GM10847 (cell line): ENCODE measurements around the gene RB1.

ENCODE experiments used
- POLR2A ChIP-seq: IDR thresholded peaks from 2 replicates; pipeline ENCODE4 v1.6.1; 2011; ENCODE audit not compliant: insufficient read length; ENCODE audit errors: extremely low read depth

Gene RB1

GRCh38 chr13:48488995-48489394 is 185.4 kb downstream of the RB1 start:
- TF ChIP-seq POLR2A = no peak

GRCh38 chr13:48489666-48490065 is 186.1 kb downstream of the RB1 start:
- no peak for TF ChIP-seq POLR2A

- no peak for TF ChIP-seq POLR2A
Measured at GRCh38 chr13:48490241-48490640, 186.7 kb downstream of the RB1 start.

GRCh38 chr13:48491423-48492095 is 188.0 kb downstream of the RB1 start:
- TF ChIP-seq POLR2A = peak; percentile 22

GRCh38 chr13:48492096-48492440 is 188.5 kb downstream of the RB1 start:
- TF ChIP-seq POLR2A = no peak

GRCh38 chr13:48492470-48493065 is 189.0 kb downstream of the RB1 start:
- peak; percentile 47 for TF ChIP-seq POLR2A

GRCh38 chr13:48493066-48493765 is 189.7 kb downstream of the RB1 start:
- TF ChIP-seq POLR2A = no peak

- no peak for TF ChIP-seq POLR2A
Measured at GRCh38 chr13:48493851-48494250, 190.3 kb downstream of the RB1 start.

- TF ChIP-seq POLR2A = no peak
Measured at GRCh38 chr13:48494874-48495273, 191.3 kb downstream of the RB1 start.

- TF ChIP-seq POLR2A = no peak
Measured at GRCh38 chr13:48496271-48497161, 193.0 kb downstream of the RB1 start.

GRCh38 chr13:48497669-48498068 is 194.1 kb downstream of the RB1 start:
- TF ChIP-seq POLR2A = no peak

- no peak for TF ChIP-seq POLR2A
Measured at GRCh38 chr13:48500652-48501197, 197.2 kb downstream of the RB1 start.

GRCh38 chr13:48501705-48502104 is 198.2 kb downstream of the RB1 start:
- TF ChIP-seq POLR2A = no peak

GRCh38 chr13:48502601-48503319 is 199.2 kb downstream of the RB1 start:
- TF ChIP-seq POLR2A = no peak

GRCh38 chr13:48504606-48505005 is 201.1 kb downstream of the RB1 start:
- no peak for TF ChIP-seq POLR2A

- TF ChIP-seq POLR2A = no peak
Measured at GRCh38 chr13:48505012-48505411, 201.5 kb downstream of the RB1 start.
